ENCODE results near the gene VAMP2. TPM values are rescaled to one million over a fixed set of nuclear protein-coding genes. Genes with fewer than 3 reads are reported as not detected.

VAMP2 gene
- total RNA-seq, 1 experiment from 2014 or later: 47.7 TPM

DNA sequence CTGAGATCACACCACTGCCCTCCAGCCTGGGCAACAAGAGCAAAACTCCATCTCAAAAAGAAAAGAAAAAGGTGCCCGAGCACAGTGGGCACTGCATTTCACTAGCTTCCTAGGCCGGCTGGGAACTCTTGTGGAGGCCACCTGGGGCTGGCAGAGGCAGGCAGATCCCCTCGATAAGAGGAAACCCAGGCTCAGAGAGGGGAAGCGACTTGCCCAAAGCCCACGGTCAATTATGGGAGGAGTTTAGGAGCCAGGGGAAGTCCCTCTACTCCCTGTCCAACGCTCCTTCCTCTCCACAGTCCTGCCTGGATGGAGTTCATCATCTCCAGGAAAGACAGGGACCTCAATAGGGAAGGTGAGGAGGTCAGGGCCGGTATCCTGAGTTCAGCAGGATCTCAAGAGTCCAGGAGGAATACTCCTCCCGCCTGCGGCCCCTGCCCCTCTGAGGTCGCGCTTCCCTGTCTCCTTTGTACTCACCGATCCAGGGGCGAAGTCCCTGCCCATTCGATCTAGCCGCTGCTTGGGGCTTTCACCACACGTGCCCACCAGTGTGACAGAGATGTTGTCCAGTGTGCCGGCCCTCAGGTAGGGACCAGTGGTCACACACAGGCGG, 45.3 kb downstream of the VAMP2 start:
- H4K20me1 ChIP-seq (ENCODE audit: insufficient read depth, low read depth, low read length): no peaks in the 10 kb centered on the region
- H3K79me2 ChIP-seq (ENCODE audit: low read length): no peaks in the 10 kb centered on the region
- no peaks in the 10 kb centered on the region for H3K27me3 ChIP-seq (ENCODE audit: low read length)
- peak overlapping the region; percentile 76; the same call in 1 of the 2 replicates for H3K4me3 ChIP-seq (ENCODE audit: low read length)
- no peaks in the 10 kb centered on the region for H3K36me3 ChIP-seq (ENCODE audit: insufficient read depth, low read length)
- H3K9ac ChIP-seq (ENCODE audit: low read length): no peak overlapping the region
- H3K9me3 ChIP-seq (ENCODE audit: low read length): no peaks in the 10 kb centered on the region
- H2AFZ ChIP-seq (ENCODE audit: low read length): no peak overlapping the region
- DNase-seq: no peak
- H3K4me1 ChIP-seq (ENCODE audit: low read length): peaks cover 39% of the 10 kb centered on the region
- no peaks in the 10 kb centered on the region for H3K9me2 ChIP-seq (replicated peaks; ENCODE audit: insufficient read depth, low read length)
- no peak overlapping the region for H3K27ac ChIP-seq (ENCODE audit: low read length)
- peak overlapping the region; percentile 100 for H3K4me2 ChIP-seq (ENCODE audit: low read depth, low read length, poor library complexity, severe bottlenecking)

- H3K4me3 ChIP-seq (ENCODE audit: low read length): no peak overlapping the region
- no peak for DNase-seq
- no peaks in the 10 kb centered on the region for H3K79me2 ChIP-seq (ENCODE audit: low read length)
- H3K4me1 ChIP-seq (ENCODE audit: low read length): peaks cover 33% of the 10 kb centered on the region
- H2AFZ ChIP-seq (ENCODE audit: low read length): no peak overlapping the region
- no peaks in the 10 kb centered on the region for H4K20me1 ChIP-seq (ENCODE audit: insufficient read depth, low read depth, low read length)
- H3K4me2 ChIP-seq (ENCODE audit: low read depth, low read length, poor library complexity, severe bottlenecking): no peak overlapping the region
- H3K27me3 ChIP-seq (ENCODE audit: low read length): no peaks in the 10 kb centered on the region
- no peak overlapping the region for H3K9ac ChIP-seq (ENCODE audit: low read length)
- no peak overlapping the region for H3K27ac ChIP-seq (ENCODE audit: low read length)
- no peaks in the 10 kb centered on the region for H3K36me3 ChIP-seq (ENCODE audit: insufficient read depth, low read length)
- no peaks in the 10 kb centered on the region for H3K9me2 ChIP-seq (replicated peaks; ENCODE audit: insufficient read depth, low read length)
- no peaks in the 10 kb centered on the region for H3K9me3 ChIP-seq (ENCODE audit: low read length)
Observed at GRCh38 chr17:8116776-8117175, 46.0 kb downstream of the VAMP2 start.

DNA sequence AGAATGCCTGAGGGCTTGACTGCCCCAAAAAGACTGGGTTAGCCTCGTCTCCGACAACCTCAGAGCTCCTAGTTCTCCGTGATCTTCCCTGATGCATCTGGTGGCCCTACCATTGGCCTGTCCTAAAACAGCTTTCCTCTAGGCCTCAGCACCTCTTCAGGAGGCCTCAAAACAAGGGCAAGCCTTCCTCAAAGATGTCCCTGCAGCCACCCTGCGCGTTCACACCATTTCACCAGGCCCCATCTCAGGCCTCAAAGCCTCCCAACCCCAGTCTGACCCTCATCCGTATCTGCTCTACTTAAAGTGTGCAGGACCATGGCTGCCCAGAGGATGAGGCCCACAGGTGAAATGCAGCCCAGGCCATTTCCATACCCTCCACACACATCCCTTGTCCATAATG, 51.8 kb downstream of the VAMP2 start:
- Histone ChIP-seq H3K36me3 (ENCODE audit: insufficient read depth, low read length) (no peaks in the 10 kb centered on the region), H3K4me1 (ENCODE audit: low read length) (no peaks in the 10 kb centered on the region), H3K4me3 (ENCODE audit: low read length) (no peak overlapping the region), H3K9ac (ENCODE audit: low read length) (no peak overlapping the region), H3K27me3 (ENCODE audit: low read length) (no peaks in the 10 kb centered on the region), H3K9me2 (replicated peaks; ENCODE audit: insufficient read depth, low read length) (no peaks in the 10 kb centered on the region), H2AFZ (ENCODE audit: low read length) (no peak overlapping the region), H3K9me3 (ENCODE audit: low read length) (no peaks in the 10 kb centered on the region), H3K27ac (ENCODE audit: low read length) (no peak overlapping the region), H4K20me1 (ENCODE audit: insufficient read depth, low read depth, low read length) (no peaks in the 10 kb centered on the region), H3K4me2 (ENCODE audit: low read depth, low read length, poor library complexity, severe bottlenecking) (no peak overlapping the region), H3K79me2 (ENCODE audit: low read length) (no peaks in the 10 kb centered on the region)
- no peak for DNase-seq

- Histone ChIP-seq H4K20me1 (ENCODE audit: insufficient read depth, low read depth, low read length) (no peaks in the 10 kb centered on the region), H3K4me2 (ENCODE audit: low read depth, low read length, poor library complexity, severe bottlenecking) (no peak overlapping the region), H2AFZ (ENCODE audit: low read length) (no peak overlapping the region), H3K36me3 (ENCODE audit: insufficient read depth, low read length) (no peaks in the 10 kb centered on the region), H3K79me2 (ENCODE audit: low read length) (no peaks in the 10 kb centered on the region), H3K4me3 (ENCODE audit: low read length) (no peak overlapping the region), H3K27me3 (ENCODE audit: low read length) (no peaks in the 10 kb centered on the region), H3K9me3 (ENCODE audit: low read length) (no peaks in the 10 kb centered on the region), H3K27ac (ENCODE audit: low read length) (no peak overlapping the region), H3K4me1 (ENCODE audit: low read length) (no peaks in the 10 kb centered on the region), H3K9me2 (replicated peaks; ENCODE audit: insufficient read depth, low read length) (no peaks in the 10 kb centered on the region), H3K9ac (ENCODE audit: low read length) (no peak overlapping the region)
- DNase-seq: no peak
Observed at GRCh38 chr17:8110456-8110804, 52.3 kb downstream of the VAMP2 start.

- Histone ChIP-seq H3K36me3 (ENCODE audit: insufficient read depth, low read length) (no peaks in the 10 kb centered on the region), H3K4me2 (ENCODE audit: low read depth, low read length, poor library complexity, severe bottlenecking) (no peak overlapping the region), H3K4me3 (ENCODE audit: low read length) (no peak overlapping the region), H3K27ac (ENCODE audit: low read length) (no peak overlapping the region), H3K9me2 (replicated peaks; ENCODE audit: insufficient read depth, low read length) (no peaks in the 10 kb centered on the region), H2AFZ (ENCODE audit: low read length) (no peak overlapping the region), H3K9me3 (ENCODE audit: low read length) (no peaks in the 10 kb centered on the region), H4K20me1 (ENCODE audit: insufficient read depth, low read depth, low read length) (no peaks in the 10 kb centered on the region), H3K4me1 (ENCODE audit: low read length) (no peaks in the 10 kb centered on the region), H3K9ac (ENCODE audit: low read length) (no peak overlapping the region), H3K79me2 (ENCODE audit: low read length) (no peaks in the 10 kb centered on the region), H3K27me3 (ENCODE audit: low read length) (no peaks in the 10 kb centered on the region)
- peak; percentile 89 for DNase-seq
Observed at GRCh38 chr17:8109661-8110455, 52.9 kb downstream of the VAMP2 start.

Other genes starting within 250 kb of the VAMP2 start
- 2.1 and 3.5 TPM in 2 replicates for gene RNF227, start 246.7 kb downstream of the VAMP2 start, total RNA-seq (2014; rRNA removed; shearing (Covaris generic); ENCODE audit: low replicate concordance)
- gene KCNAB3, start 233.1 kb downstream of the VAMP2 start, total RNA-seq (2014; rRNA removed; shearing (Covaris generic); ENCODE audit: low replicate concordance): 5.6 and 10.0 TPM in 2 replicates
- gene TRAPPC1, start 231.0 kb downstream of the VAMP2 start, total RNA-seq (2014; rRNA removed; shearing (Covaris generic); ENCODE audit: low replicate concordance): 54.4 and 60.8 TPM in 2 replicates
- gene CNTROB, start 230.7 kb downstream of the VAMP2 start, total RNA-seq (2014; rRNA removed; shearing (Covaris generic); ENCODE audit: low replicate concordance): 14.6 and 28.5 TPM in 2 replicates
- gene GUCY2D, start 160.3 kb downstream of the VAMP2 start, total RNA-seq (2014; rRNA removed; shearing (Covaris generic); ENCODE audit: low replicate concordance): not detected in 2 replicates
- gene ALOX15B, start 123.9 kb downstream of the VAMP2 start, total RNA-seq (2014; rRNA removed; shearing (Covaris generic); ENCODE audit: low replicate concordance): not detected in 2 replicates
- 0.22 and 1.5 TPM in 2 replicates for gene ALOX12B, start 75.2 kb downstream of the VAMP2 start, total RNA-seq (2014; rRNA removed; shearing (Covaris generic); ENCODE audit: low replicate concordance)
- gene ALOXE3, start 44.4 kb downstream of the VAMP2 start, total RNA-seq (2014; rRNA removed; shearing (Covaris generic); ENCODE audit: low replicate concordance): 0.18 TPM in 1 of 2 replicates, not detected in the other
- 0.37 and 2.1 TPM in 2 replicates for gene HES7, start 38.8 kb downstream of the VAMP2 start, total RNA-seq (2014; rRNA removed; shearing (Covaris generic); ENCODE audit: low replicate concordance)
- gene PER1, start 10.5 kb downstream of the VAMP2 start, total RNA-seq (2014; rRNA removed; shearing (Covaris generic); ENCODE audit: low replicate concordance): 12.7 and 24.0 TPM in 2 replicates
- gene TMEM107, start 13.4 kb upstream of the VAMP2 start, total RNA-seq (2014; rRNA removed; shearing (Covaris generic); ENCODE audit: low replicate concordance): 70.7 and 134 TPM in 2 replicates
- gene BORCS6, start 27.2 kb upstream of the VAMP2 start, total RNA-seq (2014; rRNA removed; shearing (Covaris generic); ENCODE audit: low replicate concordance): 10.3 and 34.4 TPM in 2 replicates
- gene AURKB, start 47.6 kb upstream of the VAMP2 start, total RNA-seq (2014; rRNA removed; shearing (Covaris generic); ENCODE audit: low replicate concordance): 71.0 and 82.4 TPM in 2 replicates
- gene CTC1, start 85.1 kb upstream of the VAMP2 start, total RNA-seq (2014; rRNA removed; shearing (Covaris generic); ENCODE audit: low replicate concordance): 16.4 and 19.7 TPM in 2 replicates
- 39.9 and 129 TPM in 2 replicates for gene PFAS, start 86.3 kb upstream of the VAMP2 start, total RNA-seq (2014; rRNA removed; shearing (Covaris generic); ENCODE audit: low replicate concordance)
- 25.5 and 41.3 TPM in 2 replicates for gene RANGRF, start 125.7 kb upstream of the VAMP2 start, total RNA-seq (2014; rRNA removed; shearing (Covaris generic); ENCODE audit: low replicate concordance)
- 4.8 and 7.6 TPM in 2 replicates for gene SLC25A35, start 132.5 kb upstream of the VAMP2 start, total RNA-seq (2014; rRNA removed; shearing (Covaris generic); ENCODE audit: low replicate concordance)
- gene ARHGEF15, start 147.3 kb upstream of the VAMP2 start, total RNA-seq (2014; rRNA removed; shearing (Covaris generic); ENCODE audit: low replicate concordance): not detected in 2 replicates
- gene ODF4, start 176.9 kb upstream of the VAMP2 start, total RNA-seq (2014; rRNA removed; shearing (Covaris generic); ENCODE audit: low replicate concordance): not detected in 2 replicates
- 4,201 and 4,757 TPM in 2 replicates for gene RPL26, start 220.2 kb upstream of the VAMP2 start, total RNA-seq (2014; rRNA removed; shearing (Covaris generic); ENCODE audit: low replicate concordance)
- not detected in 2 replicates for gene RNF222, start 234.9 kb upstream of the VAMP2 start, total RNA-seq (2014; rRNA removed; shearing (Covaris generic); ENCODE audit: low replicate concordance)